Measurements from ENCODE around the gene RFTN2. TPM values are rescaled to one million over a fixed set of nuclear protein-coding genes. Genes with fewer than 3 reads are reported as not detected.
"Not testable (repeated sequence)": the region's sequence is repeated elsewhere in the genome, so short reads cannot be mapped to it uniquely, and the experiment has no call there.

The RFTN2 gene
- total RNA-seq, 2 donors from 2014 or later = 0.05 TPM; not detected in 1

GRCh38 chr2:197668296-197668695 lies 7.1 kb downstream of the RFTN2 start:
- Mint-ChIP-seq H3K27ac (no peak overlapping the region), H3K4me3 (no peak overlapping the region), H3K36me3 (ENCODE audit: low read depth) (no peaks in the 10 kb centered on the region), H3K4me1 (peaks cover 2% of the 10 kb centered on the region), H3K27me3 (peaks cover 12% of the 10 kb centered on the region)
- H3K9me3 ChIP-seq (ENCODE audit: control insufficient read depth, low read length, poor library complexity, severe bottlenecking) = peaks cover 3% of the 10 kb centered on the region
- ATAC-seq (no peak), DNase-seq (no peak)

GRCh38 chr2:197666277-197666676 lies 9.1 kb downstream of the RFTN2 start:
- Mint-ChIP-seq H3K36me3 (ENCODE audit: low read depth) (no peaks in the 10 kb centered on the region), H3K27ac (no peak overlapping the region), H3K27me3 (no peaks in the 10 kb centered on the region), H3K4me1 (peaks cover 4% of the 10 kb centered on the region), H3K4me3 (no peak overlapping the region)
- H3K9me3 ChIP-seq (ENCODE audit: control insufficient read depth, low read length, poor library complexity, severe bottlenecking) = peaks cover 3% of the 10 kb centered on the region
- DNase-seq (no peak), ATAC-seq (no peak)

- ATAC-seq (no peak), DNase-seq (no peak)
- no peak overlapping the region for H3K27ac Mint-ChIP-seq
- H3K4me1 Mint-ChIP-seq = peaks cover 4% of the 10 kb centered on the region
- H3K27me3 Mint-ChIP-seq = no peaks in the 10 kb centered on the region
- no peaks in the 10 kb centered on the region for H3K36me3 Mint-ChIP-seq (ENCODE audit: low read depth)
- H3K4me3 Mint-ChIP-seq = no peak overlapping the region
- H3K9me3 ChIP-seq (ENCODE audit: control insufficient read depth, low read length, poor library complexity, severe bottlenecking) = peaks cover 3% of the 10 kb centered on the region
Observed at GRCh38 chr2:197661626-197662025, 13.8 kb downstream of the RFTN2 start.

GRCh38 chr2:197657562-197657961 lies 17.8 kb downstream of the RFTN2 start:
- H3K27me3 Mint-ChIP-seq = no peaks in the 10 kb centered on the region
- H3K36me3 Mint-ChIP-seq (ENCODE audit: low read depth) = no peaks in the 10 kb centered on the region

GRCh38 chr2:197647961-197648690 lies 27.3 kb downstream of the RFTN2 start:
- no peak overlapping the region for H3K4me3 Mint-ChIP-seq
- no peaks in the 10 kb centered on the region for H3K9me3 ChIP-seq (ENCODE audit: control insufficient read depth, low read length, poor library complexity, severe bottlenecking)
- no peaks in the 10 kb centered on the region for H3K4me1 Mint-ChIP-seq
- no peak for DNase-seq
- H3K27ac Mint-ChIP-seq = no peak overlapping the region
- peaks cover 12% of the 10 kb centered on the region for H3K27me3 Mint-ChIP-seq
- peaks cover 2% of the 10 kb centered on the region for H3K36me3 Mint-ChIP-seq (ENCODE audit: low read depth)
- ATAC-seq = no peak

More at GRCh38 chr2:197657562-197657961, 17.8 kb downstream of the RFTN2 start:
- Mint-ChIP-seq H3K27ac (no peak overlapping the region), H3K4me3 (no peak overlapping the region), H3K4me1 (peaks cover 4% of the 10 kb centered on the region)
- DNase-seq (no peak), ATAC-seq (no peak)
- no peaks in the 10 kb centered on the region for H3K9me3 ChIP-seq (ENCODE audit: control insufficient read depth, low read length, poor library complexity, severe bottlenecking)

- peaks cover 2% of the 10 kb centered on the region for H3K36me3 Mint-ChIP-seq (ENCODE audit: low read depth)
- H3K4me1 Mint-ChIP-seq = no peaks in the 10 kb centered on the region
- no peaks in the 10 kb centered on the region for H3K9me3 ChIP-seq (ENCODE audit: control insufficient read depth, low read length, poor library complexity, severe bottlenecking)
- no peak overlapping the region for H3K4me3 Mint-ChIP-seq
- H3K27me3 Mint-ChIP-seq = peaks cover 17% of the 10 kb centered on the region
- DNase-seq (no peak), ATAC-seq (no peak)
- no peak overlapping the region for H3K27ac Mint-ChIP-seq
Observed at GRCh38 chr2:197641666-197642065, 33.7 kb downstream of the RFTN2 start.

GRCh38 chr2:197640571-197641122 lies 34.7 kb downstream of the RFTN2 start:
- H3K4me3 Mint-ChIP-seq = peak overlapping the region; percentile 31
- not testable (repeated sequence) for H3K4me1 Mint-ChIP-seq; ATAC-seq; H3K9me3 ChIP-seq (ENCODE audit: control insufficient read depth, low read length, poor library complexity, severe bottlenecking); H3K36me3 Mint-ChIP-seq (ENCODE audit: low read depth); DNase-seq; H3K27ac Mint-ChIP-seq
- peaks cover 13% of the 10 kb centered on the region for H3K27me3 Mint-ChIP-seq

GRCh38 chr2:197633109-197633657 lies 42.2 kb downstream of the RFTN2 start:
- H3K9me3 ChIP-seq (ENCODE audit: control insufficient read depth, low read length, poor library complexity, severe bottlenecking) = no peaks in the 10 kb centered on the region
- H3K4me3 Mint-ChIP-seq = no peak overlapping the region
- no peak for DNase-seq
- ATAC-seq = no peak
- no peaks in the 10 kb centered on the region for H3K36me3 Mint-ChIP-seq (ENCODE audit: low read depth)
- peaks cover 4% of the 10 kb centered on the region for H3K27me3 Mint-ChIP-seq
- H3K27ac Mint-ChIP-seq = no peak overlapping the region
- H3K4me1 Mint-ChIP-seq = no peaks in the 10 kb centered on the region

- ATAC-seq (no peak), DNase-seq (no peak)
- Mint-ChIP-seq H3K4me3 (no peak overlapping the region), H3K36me3 (ENCODE audit: low read depth) (no peaks in the 10 kb centered on the region), H3K27me3 (peaks cover 6% of the 10 kb centered on the region), H3K27ac (peak overlapping the region; percentile 37), H3K4me1 (no peaks in the 10 kb centered on the region)
- no peaks in the 10 kb centered on the region for H3K9me3 ChIP-seq (ENCODE audit: control insufficient read depth, low read length, poor library complexity, severe bottlenecking)
Observed at GRCh38 chr2:197628043-197628500, 47.3 kb downstream of the RFTN2 start.

- no peak for DNase-seq
- Mint-ChIP-seq H3K4me1 (no peaks in the 10 kb centered on the region), H3K4me3 (no peak overlapping the region), H3K36me3 (ENCODE audit: low read depth) (no peaks in the 10 kb centered on the region), H3K27me3 (peaks cover 6% of the 10 kb centered on the region), H3K27ac (no peak overlapping the region)
- ATAC-seq = no peak
- no peaks in the 10 kb centered on the region for H3K9me3 ChIP-seq (ENCODE audit: control insufficient read depth, low read length, poor library complexity, severe bottlenecking)
Observed at GRCh38 chr2:197626965-197627625, 48.3 kb downstream of the RFTN2 start.

GRCh38 chr2:197620133-197620532 lies 55.3 kb downstream of the RFTN2 start:
- no peaks in the 10 kb centered on the region for H3K9me3 ChIP-seq (ENCODE audit: control insufficient read depth, low read length, poor library complexity, severe bottlenecking)
- Mint-ChIP-seq H3K36me3 (ENCODE audit: low read depth) (no peaks in the 10 kb centered on the region), H3K4me1 (peaks cover under 1% of the 10 kb centered on the region), H3K4me3 (no peak overlapping the region), H3K27me3 (no peaks in the 10 kb centered on the region), H3K27ac (no peak overlapping the region)
- ATAC-seq (no peak), DNase-seq (no peak)

- Mint-ChIP-seq H3K36me3 (ENCODE audit: low read depth) (no peaks in the 10 kb centered on the region), H3K27ac (no peak overlapping the region), H3K4me1 (peaks cover 10% of the 10 kb centered on the region), H3K27me3 (peaks cover 10% of the 10 kb centered on the region), H3K4me3 (no peak overlapping the region)
- H3K9me3 ChIP-seq (ENCODE audit: control insufficient read depth, low read length, poor library complexity, severe bottlenecking) = no peaks in the 10 kb centered on the region
- DNase-seq (no peak), ATAC-seq (peak; percentile 30)
Observed at GRCh38 chr2:197615016-197615652, 60.3 kb downstream of the RFTN2 start.

- H3K27me3 Mint-ChIP-seq = peaks cover 10% of the 10 kb centered on the region
- H3K27ac Mint-ChIP-seq = no peak overlapping the region
- no peaks in the 10 kb centered on the region for H3K36me3 Mint-ChIP-seq (ENCODE audit: low read depth)
- no peak overlapping the region for H3K4me3 Mint-ChIP-seq
- DNase-seq = no peak
- peaks cover 10% of the 10 kb centered on the region for H3K4me1 Mint-ChIP-seq
- no peaks in the 10 kb centered on the region for H3K9me3 ChIP-seq (ENCODE audit: control insufficient read depth, low read length, poor library complexity, severe bottlenecking)
- ATAC-seq = no peak
Observed at GRCh38 chr2:197614532-197614931, 60.9 kb downstream of the RFTN2 start.

All from T-helper 17 cell (primary cell).